GM18511 (cell line): Measurements from ENCODE around the gene CDC25B.
A peak's percentile ranks its signal among the peaks of the same experiment; 100 is the strongest.
"Not testable (repeated sequence)": the region's sequence is repeated elsewhere in the genome, so short reads cannot be mapped to it uniquely, and the experiment has no call there.

Experiments used
- ATAC-seq: cut with Tn5 transposase; IDR thresholded peaks from one replicate; pipeline ENCODE4 v1.9.1; 2021; ENCODE audit warnings: mild to moderate bottlenecking, moderate library complexity; ENCODE audit not compliant: unreplicated experiment

CDC25B gene

DNA sequence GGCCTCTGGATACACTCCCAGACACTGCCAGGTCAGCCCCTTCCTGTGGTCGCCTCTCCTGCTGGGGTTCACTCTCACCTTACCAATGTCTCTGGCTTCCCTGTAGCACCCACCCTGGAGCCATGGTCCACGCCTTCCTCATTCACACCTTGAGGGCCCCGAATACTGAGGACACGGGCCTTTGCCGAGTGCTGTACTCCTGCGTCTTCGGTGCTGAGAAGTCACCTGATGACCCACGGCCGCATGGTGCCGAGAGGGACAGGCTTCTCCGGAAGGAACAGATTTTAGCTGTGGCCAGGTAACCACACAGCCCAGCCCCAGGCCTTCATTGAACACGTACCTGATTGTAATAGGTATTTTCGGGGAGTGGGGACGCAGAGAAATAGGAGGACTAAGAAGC lies 25.9 kb downstream of the CDC25B start:
- ATAC-seq = no peak

DNA sequence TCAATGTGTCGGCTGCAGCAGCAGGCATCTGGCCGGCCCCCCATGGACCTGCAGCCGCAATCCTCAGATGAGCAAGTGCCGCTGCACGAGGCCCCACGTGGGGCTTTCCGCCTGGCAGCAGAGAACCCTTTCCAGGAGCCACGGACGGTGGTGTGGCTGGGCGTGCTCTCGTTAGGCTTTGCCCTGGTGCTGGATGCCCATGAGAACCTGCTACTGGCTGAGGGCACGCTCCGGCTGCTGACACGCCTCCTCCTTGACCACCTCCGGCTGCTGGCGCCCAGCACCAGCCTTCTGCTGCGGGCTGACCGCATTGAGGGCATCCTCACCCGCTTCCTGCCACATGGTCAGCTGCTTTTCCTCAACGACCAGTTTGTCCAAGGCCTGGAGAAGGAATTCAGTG lies 27.8 kb downstream of the CDC25B start:
- ATAC-seq = no peak

DNA sequence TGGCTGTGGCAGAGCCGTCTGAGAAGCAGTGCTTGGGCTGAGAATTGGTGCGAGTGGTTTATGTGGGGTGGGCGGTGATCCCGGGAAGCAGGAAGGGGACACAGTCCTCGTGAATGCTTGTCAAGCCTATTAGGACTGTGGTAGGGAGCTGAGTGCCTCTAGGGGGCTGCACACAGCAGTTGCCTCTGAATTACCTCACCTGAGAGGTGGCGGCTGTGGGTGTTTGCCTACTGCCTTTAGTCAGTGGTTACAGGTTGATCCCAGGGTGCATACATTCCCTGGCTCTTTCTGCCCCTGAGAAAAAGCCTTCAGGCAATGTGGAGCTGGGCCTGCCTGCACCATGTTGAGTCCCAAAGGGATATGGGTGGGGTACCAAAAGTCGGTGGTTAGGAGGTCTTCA lies 29.4 kb downstream of the CDC25B start:
- ATAC-seq = no peak

DNA sequence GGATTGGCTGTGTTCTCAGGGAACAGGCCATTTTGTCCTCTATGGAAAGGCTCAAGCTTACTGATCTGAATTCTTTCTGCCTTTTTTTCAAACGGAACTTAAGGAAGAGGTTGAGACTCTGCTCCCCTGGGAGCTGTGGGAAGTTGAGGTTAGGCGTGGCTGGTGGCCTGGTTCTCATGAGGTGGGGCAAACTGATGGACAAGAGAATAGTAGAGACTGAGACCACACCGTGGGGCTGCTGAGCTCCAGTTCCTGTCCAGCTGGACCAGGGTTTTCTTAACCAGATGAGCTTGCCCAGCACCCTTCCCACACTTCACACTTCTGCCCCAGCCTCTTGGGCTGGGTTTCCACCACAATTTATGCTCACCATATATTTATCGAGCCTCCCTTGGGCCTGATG lies 30.3 kb downstream of the CDC25B start:
- no peak for ATAC-seq

DNA sequence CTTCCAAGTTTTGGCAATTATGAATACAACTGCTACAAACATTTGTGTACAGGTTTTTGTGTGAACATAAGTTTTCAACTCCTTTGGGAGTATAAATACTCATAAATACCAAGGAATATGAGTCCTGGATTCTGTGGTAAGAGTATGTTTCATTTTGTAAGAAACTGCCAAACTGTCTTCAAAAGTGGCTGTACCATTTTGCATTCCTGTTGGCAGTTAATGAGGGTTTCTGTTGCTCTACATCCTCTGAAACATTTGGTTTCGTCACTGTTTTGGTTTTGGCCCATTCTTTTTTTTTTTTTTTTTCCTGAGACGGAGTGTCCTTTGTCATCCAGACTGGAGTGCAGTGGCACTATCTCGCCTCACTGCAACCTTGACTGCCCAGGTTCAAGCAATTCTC lies 32.7 kb downstream of the CDC25B start:
- no peak for ATAC-seq

DNA sequence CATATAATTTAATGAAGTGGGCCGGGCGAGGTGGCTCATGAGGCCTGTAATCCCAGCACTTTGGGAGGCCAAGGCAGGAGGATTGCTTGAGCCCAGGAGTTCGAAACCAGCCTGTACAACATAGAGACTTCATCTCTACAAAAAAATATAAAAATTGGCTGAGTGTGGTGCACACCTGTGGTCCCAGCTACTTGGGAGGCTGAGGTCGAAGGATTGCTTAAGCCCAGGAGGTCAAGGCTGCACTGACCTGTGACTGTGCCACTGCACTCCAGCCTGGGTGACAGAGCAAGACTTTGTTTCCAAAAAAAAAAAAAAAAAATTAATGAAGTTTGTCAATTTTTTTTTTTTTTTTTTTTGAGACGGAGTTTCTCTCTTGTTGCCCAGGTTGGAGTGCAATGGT lies 33.8 kb downstream of the CDC25B start:
- ATAC-seq = not testable (repeated sequence)

GRCh38 chr20:3836132-3836531 lies 40.0 kb downstream of the CDC25B start:
- no peak for ATAC-seq

GRCh38 chr20:3839328-3839727 lies 43.2 kb downstream of the CDC25B start:
- ATAC-seq = no peak

- not testable (repeated sequence) for ATAC-seq
Measured at GRCh38 chr20:3840201-3840600, 44.1 kb downstream of the CDC25B start.

GRCh38 chr20:3842348-3842930 lies 46.3 kb downstream of the CDC25B start:
- ATAC-seq = no peak

- no peak for ATAC-seq
Measured at GRCh38 chr20:3843490-3843889, 47.4 kb downstream of the CDC25B start.

GRCh38 chr20:3843990-3844619 lies 48.0 kb downstream of the CDC25B start:
- not testable (repeated sequence) for ATAC-seq

- ATAC-seq = no peak
Measured at GRCh38 chr20:3846378-3846739, 50.2 kb downstream of the CDC25B start.

- ATAC-seq = peak; percentile 94
Measured at GRCh38 chr20:3846740-3847428, 50.8 kb downstream of the CDC25B start, which contains the start of gene MAVS. TSS of gene MAVS (plus strand) at chr20:3846834. CDS start at chr20:3854625, 7,791 bp downstream.

DNA sequence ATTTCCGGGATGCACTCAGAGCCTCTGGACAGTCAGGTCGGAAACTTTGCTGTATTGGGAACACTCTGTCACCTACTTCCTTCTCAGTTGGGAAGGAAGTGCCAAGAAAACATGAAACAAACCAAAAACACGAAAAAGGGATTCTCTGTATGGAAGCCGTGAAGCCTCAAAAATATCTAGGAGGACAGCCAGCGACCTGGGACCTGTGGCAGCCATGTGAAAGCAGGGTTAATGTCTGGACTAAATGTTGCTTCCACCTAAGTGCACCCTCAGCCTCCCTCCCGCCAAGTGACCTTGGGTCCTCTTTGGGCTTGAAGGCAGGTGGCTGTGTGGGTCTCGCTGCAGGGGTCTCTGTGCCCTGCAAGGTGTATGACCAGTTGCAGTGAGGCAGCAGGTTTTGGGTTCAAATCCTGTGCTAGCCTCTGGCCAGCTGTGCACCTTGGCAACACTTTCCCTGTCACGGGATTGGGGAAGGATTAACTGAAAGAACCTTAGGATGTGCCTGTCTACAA lies 51.4 kb downstream of the CDC25B start:
- ATAC-seq = no peak

DNA sequence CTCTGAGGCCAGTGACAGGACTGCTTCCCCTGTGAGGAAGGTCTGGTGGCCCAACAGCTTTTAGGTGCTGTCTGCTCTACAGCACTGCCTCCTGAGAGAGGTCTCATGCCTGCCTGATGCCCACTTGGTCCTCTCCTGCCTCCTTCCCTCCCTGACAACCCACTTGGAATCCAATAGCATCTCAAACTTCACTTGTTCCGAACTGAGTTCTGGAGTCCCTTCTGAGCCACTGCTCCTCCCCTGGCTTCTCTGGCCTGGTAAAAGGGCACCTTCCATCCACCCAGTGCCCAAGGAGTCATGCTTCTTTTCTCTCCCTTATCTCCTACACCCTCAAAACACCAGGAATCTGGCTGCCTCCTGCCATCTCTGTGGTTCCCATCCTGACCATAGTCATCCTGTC lies 52.5 kb downstream of the CDC25B start:
- ATAC-seq = no peak

GRCh38 chr20:3854462-3854871 lies 58.4 kb downstream of the CDC25B start:
- no peak for ATAC-seq
